ENCODE measurements around the gene PPP1R27.

Gene PPP1R27

DNA sequence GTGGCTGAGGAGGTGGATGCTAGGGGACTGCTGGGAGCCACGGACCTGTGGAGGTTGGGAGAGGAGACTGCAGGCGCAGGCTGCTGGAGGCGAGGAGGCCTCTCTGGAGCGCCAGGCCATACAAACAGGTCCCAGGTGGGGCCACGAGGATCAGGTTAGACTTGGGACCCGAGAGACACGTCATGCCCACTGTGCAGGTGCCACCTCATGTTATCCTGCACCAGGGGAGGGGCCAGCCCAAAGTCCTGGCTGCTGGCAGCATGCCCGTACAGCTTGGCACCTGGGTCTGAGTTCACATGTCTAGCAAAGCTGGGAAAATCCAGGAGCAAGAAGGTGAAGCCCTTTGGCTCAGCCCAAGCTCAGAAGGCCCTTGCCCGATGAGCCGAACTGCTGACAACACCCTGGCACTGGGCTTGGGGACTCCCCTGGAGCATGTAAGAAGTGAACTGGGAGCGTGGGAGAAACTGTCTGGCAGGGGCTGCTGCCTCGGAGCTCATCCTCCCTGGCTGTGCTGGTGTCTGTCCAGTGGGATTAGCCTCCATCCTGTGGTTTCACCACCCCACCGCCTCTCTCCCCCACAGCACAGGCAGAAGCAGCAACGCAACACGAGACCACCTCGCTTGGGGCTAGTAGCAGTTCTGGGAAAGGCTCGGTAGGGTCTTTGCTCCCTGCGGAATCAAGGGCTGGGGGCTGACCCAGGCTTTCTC lies 31.0 kb upstream of the PPP1R27 start:
- no peak overlapping the region for H3K4me3 ChIP-seq (ENCODE audit: low read depth, low read length)
- TF ChIP-seq, protein P1, sequence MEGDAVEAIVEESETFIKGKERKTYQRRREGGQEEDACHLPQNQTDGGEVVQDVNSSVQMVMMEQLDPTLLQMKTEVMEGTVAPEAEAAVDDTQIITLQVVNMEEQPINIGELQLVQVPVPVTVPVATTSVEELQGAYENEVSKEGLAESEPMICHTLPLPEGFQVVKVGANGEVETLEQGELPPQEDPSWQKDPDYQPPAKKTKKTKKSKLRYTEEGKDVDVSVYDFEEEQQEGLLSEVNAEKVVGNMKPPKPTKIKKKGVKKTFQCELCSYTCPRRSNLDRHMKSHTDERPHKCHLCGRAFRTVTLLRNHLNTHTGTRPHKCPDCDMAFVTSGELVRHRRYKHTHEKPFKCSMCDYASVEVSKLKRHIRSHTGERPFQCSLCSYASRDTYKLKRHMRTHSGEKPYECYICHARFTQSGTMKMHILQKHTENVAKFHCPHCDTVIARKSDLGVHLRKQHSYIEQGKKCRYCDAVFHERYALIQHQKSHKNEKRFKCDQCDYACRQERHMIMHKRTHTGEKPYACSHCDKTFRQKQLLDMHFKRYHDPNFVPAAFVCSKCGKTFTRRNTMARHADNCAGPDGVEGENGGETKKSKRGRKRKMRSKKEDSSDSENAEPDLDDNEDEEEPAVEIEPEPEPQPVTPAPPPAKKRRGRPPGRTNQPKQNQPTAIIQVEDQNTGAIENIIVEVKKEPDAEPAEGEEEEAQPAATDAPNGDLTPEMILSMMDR (IDR thresholded peaks at IDR 0.05) = no peak
- H3K27ac ChIP-seq = no peak overlapping the region
- H2AFZ ChIP-seq = no peak overlapping the region
- no peaks in the 10 kb centered on the region for H3K9me3 ChIP-seq (ENCODE audit: control insufficient read depth, low read length)
- H3K4me2 ChIP-seq (ENCODE audit: low read length) = no peak overlapping the region
- H3K36me3 ChIP-seq (ENCODE audit: control insufficient read depth, insufficient read depth, low read length) = no peaks in the 10 kb centered on the region
- H3K79me2 ChIP-seq = peaks cover 31% of the 10 kb centered on the region
- no peaks in the 10 kb centered on the region for H3K27me3 ChIP-seq (ENCODE audit: control insufficient read depth, insufficient read depth, low read length)
- no peak overlapping the region for H3K9ac ChIP-seq
- peaks cover 14% of the 10 kb centered on the region for H3K4me1 ChIP-seq

DNA sequence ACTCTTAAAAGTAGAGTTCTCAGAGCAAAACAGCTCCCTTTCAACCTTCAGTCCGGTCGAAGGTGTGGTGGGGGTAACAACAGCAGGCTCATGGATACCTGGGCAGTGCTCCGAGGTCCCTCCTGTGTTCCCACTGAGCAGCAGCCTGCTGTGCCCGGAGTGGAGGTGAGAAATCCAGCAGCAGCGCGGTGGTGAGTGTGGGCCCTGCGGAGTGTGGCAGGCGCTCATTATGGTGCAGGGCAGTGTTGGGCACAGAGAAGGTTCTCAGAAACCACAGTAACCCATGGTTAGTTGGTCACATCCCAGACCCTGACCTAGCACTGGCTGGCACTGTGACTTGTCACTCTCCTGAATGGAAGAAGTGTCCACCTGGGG lies 30.5 kb upstream of the PPP1R27 start:
- H3K4me3 ChIP-seq (ENCODE audit: low read depth, low read length) = no peak overlapping the region
- H3K79me2 ChIP-seq = peaks cover 31% of the 10 kb centered on the region
- no peaks in the 10 kb centered on the region for H3K36me3 ChIP-seq (ENCODE audit: control insufficient read depth, insufficient read depth, low read length)
- TF ChIP-seq, protein P1 (IDR thresholded peaks at IDR 0.05) = no peak
- no peak overlapping the region for H3K4me2 ChIP-seq (ENCODE audit: low read length)
- H3K27ac ChIP-seq = no peak overlapping the region
- H2AFZ ChIP-seq = no peak overlapping the region
- H3K27me3 ChIP-seq (ENCODE audit: control insufficient read depth, insufficient read depth, low read length) = no peaks in the 10 kb centered on the region
- peaks cover 14% of the 10 kb centered on the region for H3K4me1 ChIP-seq
- H3K9me3 ChIP-seq (ENCODE audit: control insufficient read depth, low read length) = no peaks in the 10 kb centered on the region
- H3K9ac ChIP-seq = no peak overlapping the region

DNA sequence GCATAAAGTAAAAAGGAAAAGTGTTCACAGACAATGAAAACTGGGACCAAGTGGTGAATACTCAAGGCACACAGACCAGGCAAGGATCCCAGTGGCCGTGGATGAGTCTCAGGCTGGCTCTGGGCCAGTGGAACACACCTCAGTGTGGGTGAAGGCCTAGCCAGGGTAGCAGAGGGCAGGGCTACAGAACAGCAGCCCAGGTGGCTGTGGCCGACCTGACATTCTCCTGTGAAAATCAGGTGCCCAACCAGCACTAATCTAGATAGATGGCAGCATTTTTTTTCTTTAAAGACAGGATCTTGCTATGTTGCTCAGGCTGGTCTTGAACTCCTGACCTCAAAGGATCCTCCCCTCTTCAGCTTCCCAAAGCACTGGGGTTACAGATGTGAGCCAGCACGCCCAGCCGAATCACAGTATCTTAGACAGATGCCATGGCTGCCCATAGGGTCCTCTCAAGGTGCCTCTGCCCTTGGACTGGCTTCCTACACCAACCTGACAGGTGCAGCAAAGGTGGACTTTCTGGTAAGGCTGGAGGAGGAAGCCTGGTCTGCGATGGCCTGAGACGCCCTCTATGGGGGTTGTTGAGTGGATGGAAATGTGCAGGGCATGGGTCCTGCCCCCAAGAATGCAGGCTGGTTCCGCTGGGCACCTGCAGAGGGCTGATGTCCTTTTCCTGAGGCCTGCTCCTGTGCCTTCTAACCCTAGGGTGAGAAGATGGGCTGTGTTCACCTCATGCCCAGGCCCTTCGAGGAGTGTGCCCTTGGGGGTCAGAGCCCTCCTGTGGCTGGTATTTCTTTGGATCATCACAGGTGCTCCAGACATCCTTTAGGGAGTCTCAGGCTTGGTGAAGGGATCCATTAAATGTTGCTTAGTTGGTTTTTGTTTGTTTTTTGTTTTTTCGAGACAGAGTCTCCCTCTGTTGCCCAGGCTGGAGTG lies 29.3 kb upstream of the PPP1R27 start:
- Histone ChIP-seq H3K4me2 (ENCODE audit: low read length) (no peak overlapping the region), H3K4me1 (peaks cover 11% of the 10 kb centered on the region), H3K36me3 (ENCODE audit: control insufficient read depth, insufficient read depth, low read length) (no peaks in the 10 kb centered on the region), H3K9ac (no peak overlapping the region), H3K27me3 (ENCODE audit: control insufficient read depth, insufficient read depth, low read length) (no peaks in the 10 kb centered on the region), H3K79me2 (peaks cover 31% of the 10 kb centered on the region), H2AFZ (no peak overlapping the region), H3K9me3 (ENCODE audit: control insufficient read depth, low read length) (no peaks in the 10 kb centered on the region), H3K27ac (no peak overlapping the region), H3K4me3 (ENCODE audit: low read depth, low read length) (no peak overlapping the region)
- TF ChIP-seq, protein P1 (IDR thresholded peaks at IDR 0.05) = no peak

DNA sequence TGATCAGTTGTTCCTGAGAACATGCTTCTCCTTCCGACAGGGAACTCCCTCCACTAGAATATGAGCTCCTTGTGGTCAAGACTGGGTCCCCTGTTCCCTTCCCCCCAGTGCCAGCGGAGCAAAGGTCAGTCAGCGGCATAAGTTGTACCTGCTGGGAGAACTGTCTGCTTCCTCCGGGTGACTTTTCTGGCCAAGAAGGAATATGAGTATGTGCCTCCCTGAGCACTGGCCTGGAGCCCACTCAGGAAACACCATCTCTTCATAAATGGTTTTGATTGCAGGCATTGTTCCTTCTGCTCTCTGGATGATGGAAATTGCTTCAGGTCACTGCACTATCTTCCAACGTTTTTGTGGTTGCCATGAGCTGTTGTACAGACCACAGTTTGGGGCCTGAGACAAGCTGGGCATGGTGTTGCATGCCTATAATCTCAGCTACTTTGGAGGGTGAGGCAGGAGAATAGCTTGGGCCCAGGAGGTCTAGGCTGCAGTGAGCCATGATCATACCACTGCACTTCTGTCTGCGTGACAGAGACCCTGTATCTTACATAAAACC lies 28.3 kb upstream of the PPP1R27 start:
- Histone ChIP-seq H3K79me2 (peaks cover 36% of the 10 kb centered on the region), H3K27ac (no peak overlapping the region), H3K4me3 (ENCODE audit: low read depth, low read length) (no peak overlapping the region), H3K27me3 (ENCODE audit: control insufficient read depth, insufficient read depth, low read length) (no peaks in the 10 kb centered on the region), H3K4me2 (ENCODE audit: low read length) (no peak overlapping the region), H3K9ac (no peak overlapping the region), H3K36me3 (ENCODE audit: control insufficient read depth, insufficient read depth, low read length) (no peaks in the 10 kb centered on the region), H3K9me3 (ENCODE audit: control insufficient read depth, low read length) (no peaks in the 10 kb centered on the region), H3K4me1 (peaks cover 13% of the 10 kb centered on the region), H2AFZ (no peak overlapping the region)
- TF ChIP-seq, protein P1 (IDR thresholded peaks at IDR 0.05) = no peak

Measured in parathyroid adenoma (tissue), 2 donors.